ENCODE measurements around the gene OXGR1.

The OXGR1 gene

DNA sequence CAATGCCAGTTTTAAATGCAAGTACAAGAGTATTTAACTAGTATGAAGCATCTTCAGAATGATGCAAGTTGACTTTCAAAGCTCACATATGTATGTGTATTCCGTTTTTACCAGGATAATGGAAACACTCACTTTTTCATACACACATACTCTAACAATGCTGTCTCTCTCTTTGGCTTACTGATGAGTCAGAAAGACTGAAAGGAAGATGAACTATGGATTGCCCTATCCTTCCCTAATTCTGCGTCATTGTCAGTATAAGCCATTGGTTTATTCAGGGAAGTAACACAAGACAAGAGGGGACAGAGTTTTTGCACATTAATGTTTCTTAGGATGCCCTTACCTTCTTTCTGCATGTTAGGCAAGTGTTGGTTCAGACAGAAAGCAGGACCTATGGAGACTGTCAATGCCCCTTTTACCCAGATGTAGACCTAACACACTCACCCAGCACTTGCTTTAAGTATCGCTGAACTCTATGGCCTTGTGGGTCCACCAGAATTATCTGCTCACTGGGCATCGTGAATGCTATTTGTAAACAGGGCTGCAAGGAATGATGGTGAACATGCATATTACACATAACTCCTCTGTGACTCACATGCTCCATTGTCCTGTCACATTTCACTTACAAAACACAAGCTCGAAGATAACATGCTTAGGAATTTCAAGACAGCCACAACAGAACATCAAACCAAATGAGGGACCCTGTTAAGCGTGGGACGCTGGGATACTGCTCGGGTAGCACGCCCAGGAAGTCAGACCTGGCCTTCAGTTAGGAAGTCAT is 10.0 kb upstream of the OXGR1 start:
- TF ChIP-seq CTCF (IDR thresholded peaks at IDR 0.05; ENCODE audit: insufficient read depth, low read depth, low read length, missing control alignments): no peak
- no peak overlapping the region for H3K4me3 ChIP-seq (ENCODE audit: low read length)
- peak; percentile 63 for DNase-seq (ENCODE audit: low read depth)

DNA sequence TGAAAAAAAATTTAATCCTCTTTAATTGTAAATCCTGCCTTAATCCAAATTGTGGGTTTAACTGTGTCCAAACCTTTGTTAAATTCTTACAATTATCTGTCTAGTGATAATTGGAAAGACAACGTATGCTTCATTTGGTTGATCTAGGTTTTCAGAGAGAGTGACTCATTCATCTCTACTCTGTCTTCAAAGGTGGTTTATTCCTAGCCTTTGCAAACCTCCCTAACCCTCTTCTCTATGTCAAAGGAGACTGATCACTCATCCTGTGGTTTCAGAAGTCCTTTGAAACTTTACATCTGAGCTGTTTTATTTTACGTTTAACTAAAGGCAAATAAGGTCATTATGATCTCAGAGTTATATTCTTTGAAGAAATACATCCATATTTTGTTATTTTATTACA is 8.8 kb upstream of the OXGR1 start:
- no peak overlapping the region for H3K4me3 ChIP-seq (ENCODE audit: low read length)
- TF ChIP-seq CTCF (IDR thresholded peaks at IDR 0.05; ENCODE audit: insufficient read depth, low read depth, low read length, missing control alignments): no peak
- no peak for DNase-seq (ENCODE audit: low read depth)

GRCh38 chr13:97002581-97002980 is 8.3 kb upstream of the OXGR1 start:
- TF ChIP-seq CTCF (IDR thresholded peaks at IDR 0.05; ENCODE audit: insufficient read depth, low read depth, low read length, missing control alignments): no peak
- H3K4me3 ChIP-seq (ENCODE audit: low read length): no peak overlapping the region
- DNase-seq (ENCODE audit: low read depth): no peak

DNA sequence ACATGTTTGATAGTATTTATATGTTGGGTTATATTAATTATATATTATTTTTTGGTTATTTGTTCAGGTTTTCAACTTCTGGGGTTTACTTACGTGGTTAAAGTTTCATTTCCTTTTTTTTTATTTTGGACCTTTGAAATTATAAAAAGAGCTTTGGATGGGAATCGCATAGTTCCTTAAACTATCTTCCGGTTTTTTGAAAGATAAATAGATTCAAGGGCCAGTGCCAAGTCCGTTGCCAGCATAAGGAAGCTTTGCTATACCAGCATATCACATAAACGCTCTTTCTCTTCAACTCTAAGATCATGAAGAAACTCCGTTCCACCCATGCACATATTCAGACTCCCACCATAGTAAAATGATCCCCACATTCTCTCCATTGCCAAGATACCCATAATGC is 7.4 kb upstream of the OXGR1 start:
- no peak overlapping the region for H3K4me3 ChIP-seq (ENCODE audit: low read length)
- no peak for TF ChIP-seq CTCF (IDR thresholded peaks at IDR 0.05; ENCODE audit: insufficient read depth, low read depth, low read length, missing control alignments)
- DNase-seq (ENCODE audit: low read depth): no peak

GRCh38 chr13:97000295-97000925 is 6.1 kb upstream of the OXGR1 start:
- TF ChIP-seq CTCF (IDR thresholded peaks at IDR 0.05; ENCODE audit: insufficient read depth, low read depth, low read length, missing control alignments): no peak
- DNase-seq (ENCODE audit: low read depth): no peak
- no peak overlapping the region for H3K4me3 ChIP-seq (ENCODE audit: low read length)

DNA sequence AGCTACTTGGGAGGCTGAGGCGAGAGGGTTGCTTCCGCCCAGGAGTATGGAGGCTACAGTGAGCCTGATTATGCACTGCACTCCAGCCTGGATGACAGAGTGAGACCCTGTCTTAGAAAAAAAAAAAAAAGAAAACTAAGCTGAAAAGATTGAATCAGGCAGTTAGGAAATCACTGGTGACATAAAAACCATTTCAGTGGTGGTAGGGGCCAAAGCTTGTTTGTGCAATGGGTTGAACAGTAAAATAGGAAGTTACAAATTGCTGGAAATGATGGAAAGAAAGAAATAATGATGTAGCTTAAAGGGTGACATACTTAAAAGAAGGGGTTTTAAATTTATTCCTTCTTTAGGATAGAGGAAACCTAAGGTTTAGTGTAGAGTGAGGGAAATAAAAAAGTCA is 4.8 kb upstream of the OXGR1 start:
- H3K4me3 ChIP-seq (ENCODE audit: low read length): no peak overlapping the region
- TF ChIP-seq CTCF (IDR thresholded peaks at IDR 0.05; ENCODE audit: insufficient read depth, low read depth, low read length, missing control alignments): no peak
- DNase-seq (ENCODE audit: low read depth): no peak

DNA sequence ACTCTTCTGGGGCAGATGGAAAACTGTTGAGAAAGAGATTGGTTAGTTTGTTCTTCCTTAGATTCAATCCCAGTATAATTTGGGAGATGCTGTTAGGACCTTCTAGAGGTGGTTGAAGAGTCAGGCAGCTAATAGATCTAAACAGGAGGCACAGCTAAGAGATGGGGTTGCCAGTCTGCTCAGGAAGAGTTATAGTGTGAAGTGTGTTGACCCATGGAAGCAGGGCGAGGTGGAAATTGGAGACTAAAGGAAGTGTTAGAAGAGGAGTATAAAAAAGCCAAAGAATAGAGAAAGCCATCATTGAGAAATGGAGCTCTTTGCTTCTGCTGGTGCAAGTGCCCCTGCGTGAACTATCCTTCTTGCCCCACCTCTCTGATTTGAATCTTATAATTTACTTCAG is 3.8 kb upstream of the OXGR1 start:
- DNase-seq (ENCODE audit: low read depth): no peak
- H3K4me3 ChIP-seq (ENCODE audit: low read length): no peak overlapping the region
- no peak for TF ChIP-seq CTCF (IDR thresholded peaks at IDR 0.05; ENCODE audit: insufficient read depth, low read depth, low read length, missing control alignments)
